Stimulated activated naive B cell treated with anti-CD40 and anti-IgM and Interleukin-4, amounts not matched to agents 10 μg/mL and 1 μg/mL and 100 μg/mL, for 72 hours (primary cell): ENCODE data around the gene MGMT.
A peak's percentile ranks its signal among the peaks of the same experiment; 100 is the strongest.

Experiments used
- ATAC-seq, 2 donors: fragments of 150-1000 bp; cut with Tn5 transposase; replicated peaks; 2 replicates each; pipeline ENCODE4 v1.10.0; 2021; ENCODE audit warnings: moderate library complexity in 1 of 2
- DNase-seq: peaks from one replicate; pipeline ENCODE4 v3.0.0; 2021
- H3K27ac Mint-ChIP-seq: one replicate; pipeline ENCODE4 v1.8.0; 2022; ENCODE audit warnings: mild to moderate bottlenecking, mixed read lengths
- H3K27me3 Mint-ChIP-seq, 2 donors: one replicate each; pipeline ENCODE4 v1.8.0; 2022; ENCODE audit warnings: mixed read lengths in 2 of 2
- H3K36me3 Mint-ChIP-seq, 2 donors: one replicate each; pipeline ENCODE4 v1.8.0; 2022; ENCODE audit warnings: mixed read lengths in 2 of 2, mild to moderate bottlenecking in 1 of 2
- H3K4me1 Mint-ChIP-seq, 2 donors: one replicate each; pipeline ENCODE4 v1.8.0; 2022; ENCODE audit warnings: mixed read lengths in 2 of 2, mild to moderate bottlenecking in 1 of 2
- H3K4me3 Mint-ChIP-seq, 2 donors: one replicate each; pipeline ENCODE4 v1.8.0; 2022; ENCODE audit warnings: mild to moderate bottlenecking in 2 of 2, mixed read lengths in 2 of 2, moderate library complexity in 1 of 2
- H3K9me3 Mint-ChIP-seq, 2 donors: one replicate each; pipeline ENCODE4 v1.8.0; 2022; ENCODE audit warnings: mixed read lengths in 2 of 2, mild to moderate bottlenecking in 1 of 2

Gene MGMT

DNA sequence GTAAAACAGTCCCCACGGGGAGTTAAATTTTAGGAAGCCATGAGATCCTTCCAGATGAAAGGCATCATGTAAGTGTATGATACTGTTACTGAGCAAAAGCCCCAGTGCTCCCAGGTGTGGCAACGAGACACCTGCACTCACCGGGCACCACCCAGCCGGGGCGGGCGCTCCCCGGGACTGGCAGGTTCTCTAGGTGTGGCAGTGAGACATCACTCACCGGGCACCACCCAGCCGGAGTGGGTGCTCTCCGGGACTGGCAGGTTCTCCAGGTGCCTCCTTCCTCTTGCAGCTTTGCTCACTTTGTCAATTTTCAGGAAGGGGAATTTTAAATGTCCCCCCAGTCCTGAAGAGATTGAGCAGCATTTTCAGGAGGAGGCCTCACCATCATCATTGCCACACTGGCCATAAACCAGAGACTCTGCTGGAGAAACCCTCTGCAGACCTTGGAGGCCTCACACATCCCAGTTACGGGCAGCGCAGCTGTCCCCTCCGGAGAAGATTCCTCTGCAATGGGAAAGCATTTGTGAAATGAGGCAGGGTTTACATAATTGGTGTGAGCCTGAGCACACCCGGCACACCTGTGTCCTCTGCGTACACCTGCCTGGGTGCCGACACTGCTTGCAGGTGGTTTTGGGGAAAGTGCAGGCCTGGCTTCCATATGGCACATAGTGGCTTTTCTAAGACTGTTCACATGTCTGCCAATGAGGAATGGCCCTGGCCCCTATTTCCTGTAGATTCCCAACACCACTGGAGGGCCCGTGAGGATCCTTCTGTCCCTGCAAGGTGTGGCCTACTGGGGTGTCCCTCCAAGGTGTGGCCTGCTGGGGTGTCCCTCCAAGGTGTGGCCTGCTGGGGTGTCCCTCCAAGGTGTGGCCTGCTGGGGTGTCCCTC is 305.7 kb downstream of the MGMT start:
- H3K27ac Mint-ChIP-seq, result no peak overlapping the region
- no peaks in the 10 kb centered on the region for H3K4me1 Mint-ChIP-seq
- H3K27me3 Mint-ChIP-seq, result no peaks in the 10 kb centered on the region

DNA sequence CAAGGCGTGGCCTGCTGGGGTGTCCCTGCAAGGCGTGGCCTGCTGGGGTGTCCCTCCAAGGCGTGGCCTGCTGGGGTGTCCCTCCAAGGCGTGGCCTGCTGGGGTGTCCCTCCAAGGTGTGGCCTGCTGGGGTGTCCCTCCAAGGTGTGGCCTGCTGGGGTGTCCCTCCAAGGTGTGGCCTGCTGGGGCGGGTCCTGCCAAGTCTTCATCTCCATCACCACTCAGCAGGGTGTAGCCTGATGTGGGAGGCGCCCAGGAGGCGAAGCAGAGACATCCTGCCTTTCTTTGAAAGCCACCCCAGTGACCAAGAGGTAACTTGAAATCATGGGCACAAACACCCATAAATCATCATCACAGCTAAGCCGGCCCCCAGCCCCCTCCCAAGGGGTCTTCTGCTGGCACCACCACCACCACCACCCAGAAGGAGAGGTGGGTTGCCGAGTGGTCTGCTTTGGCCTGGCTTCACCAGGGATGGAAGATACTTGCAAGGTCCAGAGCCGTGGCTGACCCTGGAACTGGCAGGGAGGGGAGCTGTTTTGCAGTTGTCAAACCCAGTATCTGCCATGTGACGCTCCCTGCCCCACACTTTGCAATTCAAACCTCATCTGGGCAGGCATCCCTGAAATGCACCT is 306.4 kb downstream of the MGMT start:
- H3K27me3 Mint-ChIP-seq, result no peaks in the 10 kb centered on the region
- H3K4me1 Mint-ChIP-seq, result no peaks in the 10 kb centered on the region
- DNase-seq (no peak), ATAC-seq (no peak)
- no peak overlapping the region for H3K27ac Mint-ChIP-seq
- H3K36me3 Mint-ChIP-seq, result peaks cover 29 to 50% of the 10 kb centered on the region in 2 donors
- no peak overlapping the region for H3K4me3 Mint-ChIP-seq
- H3K9me3 Mint-ChIP-seq, result peaks cover 2 to 3% of the 10 kb centered on the region in 2 donors

More for the DNA sequence above, 305.7 kb downstream of the MGMT start:
- Mint-ChIP-seq H3K4me3 (no peak overlapping the region), H3K9me3 (peaks cover 2 to 3% of the 10 kb centered on the region in 2 donors), H3K36me3 (peaks cover 33 to 52% of the 10 kb centered on the region in 2 donors)
- ATAC-seq, result no peak
- no peak for DNase-seq

DNA sequence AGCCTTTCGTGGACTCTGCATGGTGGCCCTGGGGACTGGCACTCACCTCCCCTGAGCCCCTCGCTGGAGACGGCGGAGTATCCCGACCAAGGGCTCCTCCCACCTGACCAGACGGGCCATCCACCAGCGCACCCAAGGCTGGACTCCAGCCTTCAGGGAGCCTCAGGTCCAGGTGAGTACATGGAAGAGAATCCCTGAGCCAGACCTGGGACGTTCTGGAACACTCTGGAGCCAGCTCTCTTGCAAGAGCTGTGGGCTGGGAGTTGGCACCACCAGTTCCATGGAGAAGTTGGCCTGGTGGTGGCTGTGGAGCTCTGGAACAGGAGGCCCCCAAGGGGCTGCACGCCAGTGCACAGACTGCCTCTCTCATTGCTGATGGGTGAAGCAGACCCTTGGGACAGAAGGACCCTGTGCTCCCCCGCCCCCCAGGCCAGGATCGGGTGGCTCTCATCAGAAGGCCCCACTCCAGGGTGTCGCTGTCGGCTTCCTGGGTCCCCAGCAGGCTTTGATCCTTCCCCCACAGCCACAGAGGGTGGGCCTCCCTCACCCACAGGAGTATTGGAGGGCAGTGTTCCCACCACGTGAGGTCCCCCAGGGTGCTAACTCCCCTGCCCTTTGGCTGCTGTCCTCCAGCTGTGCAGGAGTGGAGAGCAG is 307.2 kb downstream of the MGMT start:
- Mint-ChIP-seq H3K4me3 (no peak overlapping the region), H3K27me3 (no peaks in the 10 kb centered on the region)
- ATAC-seq, result no peak

DNA sequence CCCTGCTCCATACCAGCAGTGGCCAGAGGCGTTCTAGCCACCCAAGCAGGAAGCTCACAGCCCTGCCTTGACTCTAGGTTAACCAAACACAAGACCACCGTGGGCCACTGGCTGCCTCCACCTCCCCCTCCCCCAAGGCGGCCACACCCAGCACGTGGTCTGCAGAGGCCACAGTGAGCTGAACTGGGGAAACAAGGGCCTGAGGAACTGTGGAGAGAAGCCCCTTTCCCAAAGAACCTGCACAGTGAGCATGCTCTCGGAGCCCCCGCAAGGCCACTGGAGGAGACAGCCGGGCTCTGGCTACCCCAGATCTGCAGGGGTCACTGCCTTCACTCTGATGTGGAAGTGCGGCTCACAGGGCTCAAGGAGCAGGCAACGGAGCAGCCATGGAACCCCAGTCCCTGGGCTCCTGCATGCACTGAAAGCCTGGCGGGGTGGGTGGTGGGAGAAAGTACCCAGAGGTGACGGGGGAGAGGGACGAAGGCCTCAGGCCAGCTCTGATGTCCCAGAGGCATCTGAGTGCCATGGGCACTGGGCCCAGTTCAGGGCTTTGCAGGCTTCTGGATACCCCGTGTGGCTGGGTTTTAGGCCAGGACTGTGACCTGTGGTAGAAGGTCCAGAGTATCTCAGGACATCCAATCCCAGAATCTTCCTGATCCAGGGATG is 307.8 kb downstream of the MGMT start:
- DNase-seq, result no peak
- H3K4me1 Mint-ChIP-seq, result no peaks in the 10 kb centered on the region

More for the DNA sequence above, 307.2 kb downstream of the MGMT start:
- Mint-ChIP-seq H3K4me1 (no peaks in the 10 kb centered on the region), H3K9me3 (peaks cover 2 to 3% of the 10 kb centered on the region in 2 donors), H3K36me3 (peaks cover 21 to 43% of the 10 kb centered on the region in 2 donors), H3K27ac (no peak overlapping the region)
- no peak for DNase-seq

DNA sequence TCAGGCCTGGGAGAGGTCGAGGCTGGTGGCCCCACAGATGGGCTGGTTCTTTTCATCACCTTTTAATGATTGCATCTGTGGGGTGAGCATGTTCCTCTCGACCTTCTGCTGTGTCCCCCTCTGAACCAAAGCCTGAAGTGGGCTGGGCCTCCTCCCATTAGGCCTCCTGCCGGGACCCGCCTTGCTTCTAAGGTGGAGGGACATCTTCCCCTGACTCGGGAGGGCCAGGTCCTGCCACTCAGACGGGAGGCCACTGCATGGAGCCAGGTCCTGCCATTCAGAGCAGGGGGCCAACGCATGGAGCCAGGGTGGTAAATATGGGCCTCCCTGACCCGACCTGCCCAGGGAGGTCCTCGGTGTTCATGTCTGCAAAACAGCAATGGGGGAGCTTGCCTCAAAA is 308.6 kb downstream of the MGMT start:
- no peaks in the 10 kb centered on the region for H3K4me1 Mint-ChIP-seq
- H3K27ac Mint-ChIP-seq, result no peak overlapping the region
- H3K4me3 Mint-ChIP-seq, result no peak overlapping the region
- no peaks in the 10 kb centered on the region for H3K27me3 Mint-ChIP-seq
- peaks cover 15 to 35% of the 10 kb centered on the region in 2 donors for H3K36me3 Mint-ChIP-seq
- DNase-seq (no peak), ATAC-seq (no peak)
- H3K9me3 Mint-ChIP-seq, result peaks cover 2 to 3% of the 10 kb centered on the region in 2 donors

More for the DNA sequence above, 307.8 kb downstream of the MGMT start:
- Mint-ChIP-seq H3K4me3 (no peak overlapping the region), H3K36me3 (peaks cover 16 to 39% of the 10 kb centered on the region in 2 donors), H3K27me3 (no peaks in the 10 kb centered on the region), H3K27ac (no peak overlapping the region), H3K9me3 (peaks cover 2 to 3% of the 10 kb centered on the region in 2 donors)
- ATAC-seq, result no peak

DNA sequence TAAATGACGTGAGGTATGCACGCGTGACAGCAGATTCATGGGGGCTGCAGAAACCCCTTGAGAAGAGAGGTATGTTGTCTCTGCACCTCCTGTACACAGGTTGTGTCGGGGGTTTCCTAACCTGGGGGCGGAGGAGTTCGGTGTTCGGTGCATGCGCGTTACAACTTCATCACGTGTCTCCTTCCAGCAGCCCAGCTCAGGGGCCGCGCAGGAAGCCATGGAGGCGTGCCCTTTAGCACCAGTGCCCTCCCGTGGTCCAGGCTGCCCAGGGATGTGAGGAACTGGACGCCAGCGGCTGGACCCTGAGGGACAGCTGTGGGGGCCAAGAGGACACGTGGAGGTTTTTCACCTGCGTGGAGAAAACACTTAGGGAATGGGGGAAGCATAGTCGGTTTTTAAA is 310.6 kb downstream of the MGMT start:
- peaks cover 2 to 3% of the 10 kb centered on the region in 2 donors for H3K9me3 Mint-ChIP-seq
- H3K27ac Mint-ChIP-seq, result no peak overlapping the region
- peaks cover 7 to 21% of the 10 kb centered on the region in 2 donors for H3K36me3 Mint-ChIP-seq
- no peaks in the 10 kb centered on the region for H3K4me1 Mint-ChIP-seq
- DNase-seq, result no peak
- no peaks in the 10 kb centered on the region for H3K27me3 Mint-ChIP-seq
- ATAC-seq, result no peak
- H3K4me3 Mint-ChIP-seq, result no peak overlapping the region

DNA sequence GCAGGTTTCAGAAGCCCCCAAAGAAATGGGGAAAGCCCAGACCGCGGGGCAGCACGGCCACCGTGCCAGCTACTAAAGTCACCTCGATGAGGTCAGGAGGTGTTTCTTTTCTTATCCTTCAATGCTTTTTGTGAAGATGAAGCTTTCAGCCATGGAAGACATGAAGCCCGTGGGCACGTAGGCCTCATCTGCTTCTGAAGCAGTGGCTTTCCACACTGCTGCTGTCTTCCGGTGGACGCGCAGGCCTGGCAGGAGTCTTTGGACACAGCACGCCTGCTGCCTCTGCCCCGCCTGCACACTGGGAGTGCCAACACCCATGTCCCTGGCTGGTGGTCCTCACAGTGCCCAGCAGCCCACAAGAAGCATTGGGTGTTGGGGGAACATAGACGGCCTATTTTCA is 311.5 kb downstream of the MGMT start:
- Mint-ChIP-seq H3K4me1 (no peaks in the 10 kb centered on the region), H3K9me3 (peaks cover 2 to 3% of the 10 kb centered on the region in 2 donors), H3K36me3 (peaks cover 4 to 18% of the 10 kb centered on the region in 2 donors), H3K27ac (no peak overlapping the region), H3K27me3 (no peaks in the 10 kb centered on the region), H3K4me3 (no peak overlapping the region)
- DNase-seq (no peak), ATAC-seq (no peak)

DNA sequence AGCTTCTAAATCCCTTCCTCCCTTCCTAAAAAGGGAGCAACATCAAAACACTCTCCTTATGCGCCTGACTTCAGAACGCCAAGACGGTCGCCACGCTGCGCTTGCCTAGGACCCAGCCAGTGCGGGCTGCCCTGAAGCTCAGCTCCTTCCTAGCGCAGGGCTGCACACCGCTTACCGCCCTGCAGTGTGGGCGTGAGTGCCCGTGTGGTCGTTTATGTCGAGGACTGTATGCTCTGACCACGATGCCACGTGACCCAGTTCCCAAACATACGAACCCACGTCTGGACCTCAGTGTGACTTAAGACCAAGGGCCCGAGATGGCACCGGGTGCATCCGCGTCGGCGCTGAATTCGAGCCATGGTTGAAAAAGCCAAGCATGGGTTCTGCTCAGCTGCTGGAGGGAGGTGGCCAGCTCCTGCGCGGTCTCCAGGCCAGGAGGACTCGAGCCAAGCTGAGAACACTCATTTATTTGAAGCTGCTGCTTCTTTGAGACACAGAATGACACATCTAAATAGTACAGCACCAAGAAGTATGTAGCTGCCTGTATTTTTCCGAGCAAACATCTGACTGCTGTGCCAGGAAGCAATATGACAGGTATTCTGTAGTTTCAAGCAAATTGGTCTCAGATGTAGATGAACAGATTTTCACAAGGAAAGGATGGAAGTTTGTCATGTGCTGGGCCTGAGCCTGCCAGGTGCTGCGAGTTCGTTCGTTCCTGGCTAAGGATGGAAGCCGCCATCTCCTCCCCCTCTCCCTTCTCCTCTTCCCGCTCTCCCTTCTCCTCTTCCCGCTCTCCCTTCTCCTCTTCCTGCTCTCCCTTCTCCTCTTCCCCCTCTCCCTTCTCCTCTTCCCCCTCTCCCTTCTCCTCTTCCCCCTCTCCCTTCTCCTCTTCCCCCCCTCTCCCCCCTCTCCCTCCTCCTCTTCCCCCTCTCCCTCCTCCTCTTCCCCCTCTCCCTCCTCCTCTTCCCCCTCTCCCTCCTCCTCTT is 312.4 kb downstream of the MGMT start:
- ATAC-seq, result no peak
- Mint-ChIP-seq H3K36me3 (peaks cover 0 to 18% of the 10 kb centered on the region in 2 donors), H3K27me3 (no peaks in the 10 kb centered on the region)

DNA sequence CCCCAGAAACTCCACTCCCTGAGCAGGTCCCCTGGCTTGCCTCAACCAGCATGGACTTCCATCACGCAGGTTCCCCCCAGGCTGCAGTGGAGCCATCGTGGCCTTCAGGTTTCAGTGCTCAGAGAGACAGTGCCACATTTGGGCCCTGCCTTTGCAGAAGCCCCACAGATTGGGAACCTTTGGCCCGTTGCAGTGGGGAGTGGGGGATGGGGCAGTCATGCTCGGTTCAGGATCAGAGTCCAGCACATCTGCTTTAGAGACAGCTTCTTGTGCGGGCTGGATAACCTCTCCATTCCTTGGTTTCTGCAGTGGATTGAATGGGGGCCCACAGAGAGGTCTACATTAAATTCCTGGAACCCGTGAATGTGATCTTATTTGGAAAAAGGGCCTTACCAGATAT is 313.2 kb downstream of the MGMT start:
- no peak overlapping the region for H3K27ac Mint-ChIP-seq
- no peaks in the 10 kb centered on the region for H3K27me3 Mint-ChIP-seq
- H3K4me3 Mint-ChIP-seq, result no peak overlapping the region
- DNase-seq, result no peak
- no peaks in the 10 kb centered on the region for H3K4me1 Mint-ChIP-seq
- peaks cover 3% of the 10 kb centered on the region in 2 donors for H3K9me3 Mint-ChIP-seq
- ATAC-seq, result no peak
- H3K36me3 Mint-ChIP-seq, result peaks cover 2 to 18% of the 10 kb centered on the region in 2 donors

More for the DNA sequence above, 312.4 kb downstream of the MGMT start:
- Mint-ChIP-seq H3K27ac (no peak overlapping the region), H3K4me3 (no peak overlapping the region), H3K4me1 (no peaks in the 10 kb centered on the region), H3K9me3 (peaks cover 2 to 3% of the 10 kb centered on the region in 2 donors)
- no peak for DNase-seq

DNA sequence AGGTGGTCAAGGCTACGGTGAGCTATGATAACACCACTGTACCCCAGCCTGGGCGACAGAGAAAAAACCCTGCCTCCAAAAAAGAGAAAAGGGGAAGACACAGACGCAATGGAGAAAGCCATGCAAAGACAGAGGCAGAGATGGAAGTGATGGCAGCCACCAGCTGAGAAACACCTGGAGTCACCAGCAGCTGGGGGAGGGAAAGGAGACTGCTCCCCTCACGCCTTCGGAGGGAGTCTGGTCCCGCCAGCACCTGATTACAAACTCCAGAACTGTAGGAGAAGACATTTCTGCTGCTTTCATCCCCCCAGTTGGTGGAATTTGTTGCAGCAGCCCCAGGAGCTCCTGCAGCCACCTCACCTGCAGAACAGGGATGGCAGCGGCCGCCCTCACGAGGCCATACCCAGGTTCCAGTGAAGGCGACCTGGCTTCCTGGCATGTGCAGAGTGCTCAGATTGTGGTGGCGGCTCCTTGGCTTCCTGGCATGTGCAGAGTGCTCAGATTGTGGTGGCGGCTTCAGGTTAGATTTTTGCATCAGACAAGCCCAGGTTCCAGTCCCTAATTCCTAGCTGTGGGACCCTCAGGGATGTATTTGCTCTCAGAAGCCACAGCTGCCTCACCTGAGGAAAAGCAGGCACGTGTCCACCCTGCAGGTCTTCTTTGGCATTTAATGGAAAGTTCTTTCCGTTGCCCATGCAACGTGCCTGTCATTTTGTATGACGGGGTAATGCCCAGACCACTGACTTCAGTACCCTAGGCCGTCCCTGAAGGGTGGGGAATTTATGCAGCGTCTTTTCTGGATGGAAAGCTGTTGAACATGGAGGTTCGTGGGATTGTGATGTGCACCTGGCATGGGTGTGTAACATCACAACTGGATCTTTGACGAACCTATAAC is 314.1 kb downstream of the MGMT start:
- Mint-ChIP-seq H3K36me3 (peaks cover 2 to 18% of the 10 kb centered on the region in 2 donors), H3K4me1 (no peaks in the 10 kb centered on the region), H3K9me3 (peaks cover 3% of the 10 kb centered on the region in 2 donors), H3K27ac (no peak overlapping the region), H3K27me3 (no peaks in the 10 kb centered on the region), H3K4me3 (no peak overlapping the region)
- DNase-seq (no peak), ATAC-seq (no peak)

DNA sequence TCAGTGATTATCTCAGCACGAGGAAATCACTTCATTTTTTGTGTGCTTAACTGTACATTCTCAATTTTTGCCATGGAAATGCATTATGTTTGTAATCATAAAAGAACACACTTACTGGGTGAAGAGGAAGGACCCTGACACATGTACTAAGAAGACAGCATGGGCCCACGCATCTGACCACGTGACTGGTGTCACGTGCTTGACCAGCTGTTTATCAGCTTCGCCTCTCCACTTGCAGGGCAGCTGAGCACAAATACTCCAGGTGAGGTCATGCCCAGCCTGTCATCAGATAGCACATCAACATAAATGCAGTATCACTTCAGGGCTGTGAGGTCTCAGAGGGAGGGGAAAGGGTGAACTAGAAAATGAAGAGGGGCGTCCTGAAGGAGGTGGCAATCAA is 317.2 kb downstream of the MGMT start:
- H3K4me3 Mint-ChIP-seq, result no peak overlapping the region
- H3K27me3 Mint-ChIP-seq, result no peaks in the 10 kb centered on the region
- H3K4me1 Mint-ChIP-seq, result no peaks in the 10 kb centered on the region
- peaks cover 9% of the 10 kb centered on the region in 2 donors for H3K9me3 Mint-ChIP-seq
- no peak overlapping the region for H3K27ac Mint-ChIP-seq
- peaks cover 7 to 9% of the 10 kb centered on the region in 2 donors for H3K36me3 Mint-ChIP-seq
- no peak for ATAC-seq
- DNase-seq, result no peak

DNA sequence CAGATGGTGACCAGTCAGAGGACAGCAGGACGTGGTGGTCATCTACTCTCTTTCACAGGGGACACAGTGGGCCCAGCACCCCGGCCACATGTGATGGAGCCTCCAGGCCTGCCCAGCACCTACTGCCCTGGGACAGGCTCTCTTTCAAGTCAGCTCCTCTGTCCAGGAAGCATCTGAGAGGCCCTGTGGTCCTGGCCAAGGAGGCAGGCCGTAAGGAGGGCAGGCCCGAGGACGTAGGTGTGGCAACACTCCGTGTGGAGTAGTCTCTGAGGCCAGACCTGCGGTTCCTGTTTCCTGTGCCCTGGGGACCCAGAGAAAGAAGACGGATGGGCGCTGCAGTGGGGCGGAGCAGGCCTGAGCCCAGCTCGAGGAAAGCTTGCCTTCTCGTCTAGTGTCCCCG is 317.9 kb downstream of the MGMT start:
- DNase-seq, result no peak
- Mint-ChIP-seq H3K36me3 (peaks cover 7 to 9% of the 10 kb centered on the region in 2 donors), H3K4me1 (no peaks in the 10 kb centered on the region), H3K4me3 (no peak overlapping the region), H3K9me3 (peaks cover 9 to 11% of the 10 kb centered on the region in 2 donors), H3K27me3 (no peaks in the 10 kb centered on the region), H3K27ac (peak overlapping the region; percentile 47)
- no peak for ATAC-seq
